Occipital lobe (tissue), 2 donors: ENCODE results near the gene ABI3BP. TPM values are rescaled to one million over a fixed set of nuclear protein-coding genes. Genes with fewer than 3 reads are reported as not detected.

Source experiments
- DNase-seq: peaks from one replicate; lab custom pipeline; 2025; lab: John Stamatoyannopoulos, UW
- total RNA-seq: library from RNA; depleted of rRNA; stranded (reverse); fragments of >200 nt; gene quantifications from one replicate; pipeline ENCODE4 v1.2.3, GENCODE V29; 2014

Gene ABI3BP
- total RNA-seq, 1 donor from 2014 or later, result 7.8 TPM

DNA sequence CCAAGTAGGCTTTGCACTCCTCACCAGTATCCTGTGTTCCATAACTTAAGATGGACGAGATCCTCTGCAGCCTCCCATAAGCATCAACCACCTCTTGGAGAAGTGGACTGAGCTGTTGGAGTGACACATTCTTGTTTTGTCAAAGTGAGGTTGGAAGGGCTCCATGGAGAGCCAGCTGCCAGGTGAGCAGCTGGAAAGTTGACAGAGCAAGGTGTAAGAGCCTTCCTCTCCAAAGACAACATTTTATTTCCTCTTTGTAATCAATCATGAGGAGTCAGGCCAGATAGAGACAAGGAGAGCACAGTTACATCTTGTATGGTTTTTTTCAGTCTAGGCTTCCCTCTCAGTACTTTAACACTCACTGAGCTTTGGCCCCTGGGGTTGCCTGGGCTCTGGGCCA, 5.1 kb downstream of the ABI3BP start:
- no peak for DNase-seq

DNA sequence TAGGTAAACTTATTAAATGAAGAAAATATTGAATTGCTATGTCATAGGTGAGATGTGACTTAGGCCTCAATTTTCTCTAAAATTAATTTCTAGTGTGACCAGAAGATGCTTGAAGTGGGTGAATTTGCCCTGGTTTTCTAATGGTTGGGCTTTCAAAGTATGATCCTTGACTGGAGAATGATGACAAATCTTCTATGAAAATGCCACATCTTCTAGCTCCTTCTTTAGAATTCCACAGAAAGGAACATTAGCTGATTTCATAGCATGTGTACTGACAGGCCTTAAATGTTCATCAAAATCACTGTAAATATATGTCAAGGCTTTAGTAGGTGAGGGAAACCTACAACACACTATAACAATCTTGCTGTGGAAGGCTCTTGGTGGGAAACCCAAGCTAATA, 8.9 kb downstream of the ABI3BP start:
- no peak for DNase-seq

DNA sequence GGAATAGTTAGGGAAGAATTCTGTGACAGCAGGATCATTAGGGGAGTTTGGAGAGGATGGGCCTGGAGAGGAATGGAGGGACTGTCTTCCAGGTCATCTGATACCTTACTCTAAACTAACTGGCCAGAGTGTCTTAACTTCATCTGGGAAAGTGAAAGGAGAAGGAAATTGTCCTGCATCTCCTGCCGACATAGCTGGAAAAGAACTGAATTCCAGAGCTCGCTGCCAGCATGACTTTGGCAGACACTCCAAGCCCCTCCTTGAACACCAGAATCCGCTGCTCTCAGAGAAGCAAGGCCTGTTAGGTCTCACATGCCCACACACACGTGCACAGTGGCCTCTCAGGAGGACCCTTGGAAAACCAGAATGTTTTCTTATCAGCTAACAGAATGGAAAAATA, 10.5 kb downstream of the ABI3BP start:
- DNase-seq, result no peak

DNA sequence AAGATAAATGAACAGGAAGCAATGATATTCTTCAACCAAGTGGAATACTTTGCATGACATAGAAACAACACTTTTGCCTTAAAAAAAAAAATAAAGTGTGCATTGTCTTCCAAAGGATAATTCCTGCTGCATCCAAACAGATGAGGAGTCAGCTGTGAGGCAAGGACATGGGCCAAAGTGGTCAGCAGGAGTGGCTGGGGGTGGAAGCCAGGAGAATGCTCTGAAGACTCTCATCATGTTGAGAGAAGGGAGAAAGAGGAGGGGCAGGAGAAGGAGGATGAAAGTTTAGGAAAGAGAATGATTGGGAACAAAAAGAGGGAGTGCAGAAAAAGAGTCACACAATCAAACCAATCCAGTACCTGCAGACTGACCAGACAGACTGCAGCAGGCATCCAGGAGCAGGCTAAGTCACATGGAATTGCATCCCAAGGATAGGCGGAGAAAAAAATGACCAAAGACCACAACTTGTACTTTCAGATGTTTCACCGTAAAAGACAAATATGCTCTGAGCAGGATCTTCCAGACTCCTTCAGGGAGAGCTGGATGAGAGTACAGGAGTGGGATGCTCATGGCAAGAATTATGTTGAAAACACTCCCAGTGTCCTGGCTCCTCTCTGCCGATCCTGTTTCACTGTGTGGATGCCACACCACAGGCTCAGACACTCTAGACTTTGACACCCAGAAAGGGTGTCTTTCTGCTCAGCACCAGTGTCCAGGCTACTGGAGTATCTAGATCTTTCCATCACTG, 11.9 kb downstream of the ABI3BP start:
- DNase-seq, result no peak

DNA sequence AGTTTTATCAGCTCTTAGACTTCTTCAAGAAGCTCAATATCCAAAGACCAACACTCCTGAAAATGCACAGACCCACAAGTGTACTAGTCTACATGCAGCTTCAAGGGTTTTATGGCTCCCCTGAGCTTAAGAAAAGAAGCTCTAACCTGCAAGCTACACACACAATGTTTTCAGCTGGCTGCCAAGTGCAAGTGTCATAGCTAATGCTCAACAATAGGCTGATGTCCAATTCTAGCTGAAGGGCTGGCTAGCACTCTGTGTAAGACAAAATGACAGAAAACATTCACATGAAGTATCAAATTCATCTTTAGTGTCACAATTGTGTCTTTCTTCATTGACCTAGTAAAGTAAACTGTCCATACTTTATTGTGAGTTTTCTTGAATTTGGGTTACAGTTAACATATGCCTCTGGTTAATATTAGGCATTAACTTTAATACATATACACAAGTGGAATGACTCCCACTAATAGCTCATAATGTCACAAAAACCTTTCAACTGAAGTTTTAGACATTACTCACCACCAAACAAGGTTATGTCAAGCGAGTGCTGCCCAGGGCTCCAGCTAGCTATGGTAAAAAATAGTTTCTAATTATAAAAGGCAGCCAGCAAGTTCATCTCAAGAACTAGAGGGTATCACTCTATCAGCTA, 15.1 kb downstream of the ABI3BP start:
- DNase-seq, result no peak

DNA sequence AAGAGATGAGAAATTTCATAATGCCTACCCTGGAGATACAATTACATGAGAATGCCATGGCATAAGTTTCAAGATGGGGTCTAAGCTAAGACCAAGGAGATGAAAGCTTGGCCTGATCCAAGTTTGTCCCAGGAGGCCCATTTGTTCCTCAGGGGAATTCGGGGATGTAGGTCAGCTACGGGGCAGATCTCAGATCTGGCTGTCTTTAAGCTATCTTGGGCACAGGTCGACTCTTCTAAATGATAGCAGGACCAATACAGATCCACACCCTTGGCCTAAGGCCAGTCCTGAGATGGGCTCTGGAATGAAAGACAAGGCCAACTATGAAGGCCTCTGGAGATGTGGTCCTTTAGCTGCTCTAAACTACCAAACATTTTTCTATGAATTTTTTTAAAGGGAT, 16.6 kb downstream of the ABI3BP start:
- no peak for DNase-seq

DNA sequence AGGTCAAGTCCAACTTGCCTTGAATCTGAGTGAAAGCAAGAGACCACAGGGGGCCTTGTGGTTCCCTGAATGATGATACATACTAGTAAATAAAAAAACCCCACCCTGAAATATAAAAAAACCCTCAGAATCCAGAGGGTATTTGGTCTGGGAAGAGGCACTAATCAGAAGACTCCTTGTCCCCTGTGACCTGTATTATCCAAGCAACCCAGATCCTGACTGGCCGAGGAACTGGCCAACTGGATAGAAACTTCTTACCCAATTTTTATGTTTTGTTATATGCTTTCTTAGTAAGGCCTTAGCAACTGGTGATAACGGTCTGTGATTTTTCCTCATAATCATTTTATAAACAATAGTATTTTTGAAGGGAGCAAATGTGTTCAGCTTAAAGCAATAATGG, 17.5 kb downstream of the ABI3BP start:
- no peak for DNase-seq

DNA sequence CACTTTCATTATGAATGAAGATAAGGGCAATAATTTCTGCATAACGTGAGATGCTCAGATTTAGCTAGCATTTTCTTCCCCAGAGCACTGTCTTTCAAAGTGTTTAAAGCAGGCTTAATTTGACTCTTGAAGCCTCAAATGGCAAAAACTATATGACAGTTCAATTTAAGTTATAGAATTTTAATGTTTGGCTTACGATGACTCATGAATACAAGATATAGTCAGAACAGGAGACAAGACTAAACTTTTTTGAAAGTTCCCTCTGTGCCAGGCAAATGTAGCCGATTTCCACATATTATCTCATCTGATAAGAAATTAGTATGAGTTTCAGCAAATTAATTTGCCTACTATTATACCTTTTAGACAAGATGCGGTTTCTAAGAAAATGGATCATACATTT, 19.6 kb downstream of the ABI3BP start:
- no peak for DNase-seq

DNA sequence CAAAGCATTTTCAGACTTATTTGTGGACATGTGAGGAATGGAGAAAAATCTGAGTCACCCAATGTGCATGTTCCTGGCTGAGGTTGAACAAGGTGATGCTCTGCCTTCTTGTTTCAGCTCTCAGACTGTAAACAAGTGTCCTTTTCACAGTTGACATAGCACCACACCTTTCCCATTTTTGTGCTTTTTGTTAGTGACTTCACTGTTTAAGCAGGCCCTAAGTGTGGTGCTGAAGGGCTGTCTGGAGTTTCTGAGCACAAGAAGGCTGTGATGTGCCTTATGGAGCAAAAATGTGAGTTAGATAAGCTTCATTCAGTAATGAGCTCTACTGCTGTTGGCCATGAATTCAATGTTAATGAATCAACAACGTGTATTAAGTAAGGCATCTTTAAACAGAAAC, 20.4 kb downstream of the ABI3BP start:
- DNase-seq, result no peak

DNA sequence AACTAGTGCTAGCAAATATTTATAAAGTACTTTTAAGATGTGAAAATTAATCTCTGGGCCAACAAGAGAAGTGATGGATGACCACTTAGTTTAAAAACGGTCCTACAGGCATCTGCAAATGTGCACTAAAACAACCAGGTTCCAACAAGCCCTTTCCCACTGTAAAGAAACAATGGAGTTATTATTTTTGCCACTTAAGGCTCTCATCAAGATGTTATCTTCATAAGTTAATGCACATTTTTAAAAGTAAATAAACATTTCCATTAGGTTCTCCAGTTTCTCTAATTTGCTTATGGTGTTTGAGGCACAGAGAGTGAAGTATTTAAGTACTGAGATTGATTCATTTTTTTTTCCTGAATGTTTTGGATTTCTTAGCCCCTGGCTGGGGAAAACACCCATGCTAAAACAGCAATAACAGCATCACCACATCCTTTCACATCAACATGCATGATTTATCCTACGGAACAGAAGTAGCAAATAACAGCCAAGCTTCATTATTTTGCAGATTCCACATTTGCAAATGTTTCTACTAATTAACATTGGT, 20.8 kb downstream of the ABI3BP start:
- no peak for DNase-seq

DNA sequence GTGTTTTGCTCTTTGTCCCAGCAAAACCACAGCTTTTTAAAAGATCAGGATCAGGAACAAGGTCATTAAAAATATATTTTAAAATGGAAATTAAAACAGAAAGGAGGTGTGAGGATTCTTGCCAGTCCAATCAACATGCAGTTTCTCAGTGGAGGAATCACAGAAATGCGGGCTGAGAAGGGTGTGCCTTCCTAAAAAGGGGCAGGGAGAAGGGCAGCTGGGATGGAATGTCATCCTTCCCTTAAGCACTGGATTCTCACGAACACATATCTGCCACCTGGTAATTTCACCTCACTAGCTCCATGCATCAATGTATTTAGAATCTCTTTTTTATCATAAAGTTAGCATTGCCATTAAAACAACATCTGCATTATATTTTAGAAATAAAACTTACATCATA, 21.4 kb downstream of the ABI3BP start:
- no peak for DNase-seq

DNA sequence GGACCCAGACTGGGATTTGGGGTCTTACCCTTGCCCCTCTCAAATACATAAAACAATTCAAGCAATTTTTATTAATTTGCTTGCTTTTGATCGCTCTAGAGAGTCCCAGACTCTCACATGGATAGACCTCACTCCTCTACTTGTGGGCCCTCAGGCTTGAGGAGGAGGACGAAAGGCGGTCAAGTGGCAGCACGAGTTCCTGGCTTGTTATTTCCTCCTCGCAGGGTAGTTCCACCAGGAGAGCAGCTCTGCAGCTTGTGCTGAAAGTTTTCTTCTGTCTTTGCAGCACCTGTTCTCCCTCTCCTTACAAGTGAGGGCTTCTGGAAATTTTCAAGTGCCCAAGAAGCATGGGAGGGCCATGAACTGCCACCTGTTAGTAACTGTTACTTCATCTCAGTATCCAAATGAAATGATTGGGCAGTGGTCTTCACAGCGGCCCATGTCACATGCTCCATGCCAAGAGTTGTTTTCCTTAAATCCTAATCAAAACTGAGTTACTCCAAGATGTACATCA, 22.7 kb downstream of the ABI3BP start:
- no peak for DNase-seq

DNA sequence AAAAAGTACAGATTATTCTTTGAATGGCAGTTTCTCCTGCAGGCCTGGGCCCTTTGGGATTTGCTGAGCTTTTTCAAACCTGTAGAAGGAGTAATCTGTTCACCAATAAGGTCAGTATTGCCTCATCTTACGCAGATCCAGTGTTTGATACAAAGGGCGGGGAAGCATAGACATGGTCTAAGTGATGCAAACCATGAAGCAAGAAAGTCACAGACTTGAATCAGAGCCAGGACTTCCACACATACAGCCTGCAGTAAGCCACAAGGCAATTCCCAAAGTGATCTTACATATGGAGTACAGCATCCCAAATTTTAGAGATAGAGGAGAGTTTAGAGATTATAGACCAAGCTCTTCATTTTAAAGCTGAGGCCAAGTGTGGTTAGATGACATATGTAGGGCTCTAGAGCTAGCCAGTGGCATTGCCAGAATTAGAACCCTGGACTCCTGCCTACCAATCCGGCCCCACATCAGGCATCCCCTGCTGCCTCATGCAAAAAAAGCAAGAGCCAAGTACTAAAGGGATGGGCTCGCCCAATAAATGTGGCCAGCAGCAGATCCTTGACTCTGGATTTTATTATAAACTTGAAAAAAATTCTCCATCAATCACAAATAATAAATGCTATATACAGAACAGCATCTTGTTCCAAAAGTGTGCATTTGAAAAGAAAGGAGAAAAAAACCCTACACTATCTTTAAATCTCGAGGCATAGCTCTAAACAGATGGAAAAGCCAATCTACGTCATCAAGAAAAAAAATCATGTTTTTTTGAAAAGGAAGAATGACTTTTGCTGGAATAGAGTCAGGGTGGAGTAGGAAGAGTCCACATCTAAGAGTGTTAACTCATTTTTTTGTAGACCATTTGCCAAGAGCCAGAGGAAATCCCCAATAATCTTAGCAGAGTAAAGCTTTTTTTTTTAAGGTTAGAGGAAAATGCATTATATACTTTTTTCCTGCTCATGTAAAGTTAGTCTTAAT, 24.0 kb downstream of the ABI3BP start:
- no peak for DNase-seq

DNA sequence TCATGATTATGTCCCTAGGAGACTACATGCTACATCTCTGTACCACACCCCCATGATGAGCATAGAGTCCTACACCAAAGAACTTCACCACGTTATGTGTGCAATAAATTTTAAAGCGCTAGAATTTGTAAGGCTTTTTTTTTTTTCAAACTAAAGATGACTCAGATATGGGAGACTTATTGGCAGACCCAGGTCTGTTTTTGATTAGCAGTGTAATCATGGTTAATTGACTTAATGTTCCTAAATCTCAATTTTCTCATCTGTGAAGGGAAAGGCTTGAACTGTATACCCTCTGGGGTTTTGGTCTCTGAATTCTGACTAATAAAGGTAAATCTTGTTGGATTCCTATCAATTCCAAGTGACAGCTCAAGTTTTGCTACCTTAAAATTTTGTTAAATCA, 26.4 kb downstream of the ABI3BP start:
- DNase-seq, result no peak

DNA sequence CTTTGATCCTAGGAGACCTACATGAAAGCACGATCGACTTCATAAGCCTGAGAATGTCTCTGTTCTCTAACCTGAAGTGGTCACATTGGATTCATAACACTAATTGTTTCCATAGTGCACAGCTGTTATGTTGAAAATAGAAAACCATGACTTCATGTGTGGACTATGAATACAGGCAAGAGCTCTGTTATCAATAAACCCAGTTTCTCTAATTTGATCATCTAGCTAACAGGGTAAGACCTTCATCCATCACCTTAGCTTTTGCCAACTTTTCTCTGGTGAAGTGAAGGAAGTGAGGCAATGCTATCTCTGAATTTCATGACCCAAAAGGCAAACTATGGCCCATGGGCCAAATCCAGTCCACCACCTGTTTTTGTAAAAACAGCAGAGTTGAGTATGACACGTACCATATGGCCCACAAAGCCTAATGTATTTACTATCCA, 27.2 kb downstream of the ABI3BP start:
- DNase-seq, result no peak

DNA sequence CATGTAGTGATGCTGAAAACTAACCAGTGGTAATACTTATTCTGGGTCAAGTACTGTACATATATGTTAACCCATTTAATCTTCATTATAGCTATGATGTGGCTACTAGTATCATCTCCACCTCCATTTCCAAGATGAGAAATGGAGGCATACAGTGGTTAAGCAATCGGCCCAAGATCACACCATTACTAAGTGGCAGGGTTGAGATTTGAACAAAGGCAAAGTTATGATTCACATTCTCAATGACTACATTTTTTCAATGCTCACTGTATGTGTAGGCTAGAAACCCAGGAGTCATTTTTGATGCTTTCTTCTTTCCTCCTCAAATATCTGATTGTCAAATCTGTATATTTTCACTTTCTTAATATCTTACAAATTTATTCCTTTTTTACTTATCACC, 30.2 kb downstream of the ABI3BP start:
- no peak for DNase-seq

DNA sequence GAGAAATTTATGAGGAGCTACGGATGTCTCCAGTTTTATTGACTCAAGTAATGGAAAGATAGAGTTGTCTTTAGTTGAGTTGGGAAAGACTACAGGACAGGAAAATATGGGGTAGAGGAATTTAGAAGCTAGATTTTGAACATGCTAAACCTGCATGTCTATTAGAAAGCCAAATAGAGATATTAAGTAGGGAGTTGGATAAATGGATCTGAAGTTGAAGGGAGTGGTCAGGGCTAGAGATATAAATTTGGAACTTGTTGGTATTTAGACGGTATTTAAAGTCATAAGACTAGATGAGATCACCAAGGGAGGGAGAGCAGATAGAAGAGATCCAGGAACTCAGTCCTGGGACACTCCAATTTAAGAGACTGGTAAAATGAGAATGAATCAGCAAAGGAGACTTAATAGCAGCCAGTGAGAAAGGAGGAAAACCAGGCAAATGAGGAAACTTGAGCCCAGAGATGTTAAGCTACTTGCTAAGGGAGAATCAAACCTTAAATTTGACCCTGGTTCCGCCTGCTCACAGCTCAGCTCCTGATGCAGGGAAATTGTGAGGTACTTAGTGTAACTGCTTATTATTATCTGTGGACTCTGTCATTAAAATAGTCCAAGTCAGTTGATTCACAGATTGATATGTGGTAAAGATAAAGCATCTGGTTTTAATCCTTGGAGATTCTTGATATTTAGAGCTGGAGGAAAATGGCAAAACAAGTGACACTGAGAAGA, 35.8 kb downstream of the ABI3BP start:
- DNase-seq, result no peak

DNA sequence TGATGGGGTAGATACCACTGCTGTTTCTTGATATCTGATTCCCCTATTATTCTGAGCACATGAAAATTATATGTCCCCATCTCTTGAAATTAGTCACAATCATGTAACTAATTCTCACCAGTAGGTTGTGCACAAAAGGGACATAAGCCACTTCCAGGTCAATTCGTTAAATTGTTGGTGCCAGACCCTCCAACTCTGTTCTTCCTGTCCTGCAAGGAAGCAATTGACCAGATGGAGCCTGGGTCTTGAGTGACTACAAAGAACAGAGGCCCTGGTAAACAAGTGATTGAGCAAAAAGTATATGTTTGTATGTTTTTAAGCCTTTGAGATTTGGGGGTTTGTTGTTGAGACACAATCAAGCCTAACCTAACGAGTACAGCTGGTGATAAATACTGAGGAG, 36.9 kb downstream of the ABI3BP start:
- DNase-seq, result no peak

DNA sequence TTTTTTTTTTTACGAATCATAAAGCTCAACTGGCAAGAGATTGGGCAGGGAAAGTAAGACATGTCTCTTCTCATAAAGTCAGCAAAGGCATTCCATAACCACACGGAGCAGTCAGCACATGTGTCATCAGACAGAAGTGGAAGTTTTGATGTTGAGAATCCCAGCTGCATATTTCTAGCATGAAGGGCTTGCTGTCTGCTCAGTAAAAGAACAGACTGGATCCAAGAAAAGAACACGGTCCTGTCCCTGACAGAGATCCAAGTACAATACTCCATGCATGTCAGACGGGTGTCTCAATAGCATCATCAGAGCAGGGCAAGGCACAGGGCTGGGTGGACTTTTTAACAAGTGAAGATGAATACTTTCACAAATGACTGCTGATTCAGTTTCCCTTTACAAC, 38.2 kb downstream of the ABI3BP start:
- DNase-seq, result no peak

DNA sequence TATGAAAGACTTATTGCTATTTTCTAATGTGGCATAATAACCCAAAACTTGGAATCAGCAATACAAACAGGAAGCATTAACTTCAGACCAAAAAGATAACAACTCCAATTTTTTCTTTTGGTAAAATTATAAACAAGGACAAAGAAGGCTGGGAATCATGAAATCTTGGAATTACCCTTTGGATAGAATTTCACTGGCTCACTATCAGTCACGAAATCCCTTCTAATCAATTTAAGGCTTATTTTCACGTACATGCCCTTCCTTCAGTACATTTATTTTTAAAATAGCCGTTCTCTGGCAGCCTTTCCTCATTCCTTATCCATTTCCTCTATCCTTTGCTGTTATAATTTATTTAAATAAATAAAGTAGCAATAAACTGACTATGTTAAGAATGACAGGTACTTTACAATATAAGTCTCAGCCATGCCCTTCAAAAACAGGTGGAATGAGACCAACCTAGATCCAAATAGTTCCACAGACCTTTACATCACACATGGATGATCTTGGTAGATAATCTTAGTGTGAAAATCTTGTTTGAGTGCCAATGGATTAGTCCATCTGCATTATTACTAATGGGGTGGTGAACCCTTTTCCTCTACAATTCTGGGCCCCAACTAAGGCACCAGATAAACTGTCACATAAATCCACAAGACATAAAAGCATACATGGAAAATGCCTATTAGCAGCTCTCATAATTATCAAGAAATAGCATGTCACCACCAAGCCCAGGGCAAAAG, 38.9 kb downstream of the ABI3BP start:
- DNase-seq, result no peak
